GM18951 (cell line): Measurements from ENCODE around the gene MTR.

Experiments
- POLR2A ChIP-seq: IDR thresholded peaks from 4 replicates; pipeline ENCODE4 v1.6.1; 2011; ENCODE audit warnings: mild to moderate bottlenecking; ENCODE audit not compliant: insufficient read length, insufficient read depth; ENCODE audit errors: extremely low read depth
- in situ Hi-C: fragments of 300-500 bp; cut with MboI; formaldehyde crosslinking; loops from one replicate; pipeline ENCODE4 v1.12.0; 2022; ENCODE audit warnings: low sequenced_read_pairs, mixed read lengths, inconsistent platforms; ENCODE audit not compliant: unreplicated experiment

Gene MTR

GRCh38 chr1:236864996-236865817 lies 70.1 kb downstream of the MTR start:
- TF ChIP-seq POLR2A: no peak
- in situ Hi-C loops: no loop called here

GRCh38 chr1:236865818-236866155 lies 70.7 kb downstream of the MTR start:
- no peak for TF ChIP-seq POLR2A
- in situ Hi-C loops: no loop called here

DNA sequence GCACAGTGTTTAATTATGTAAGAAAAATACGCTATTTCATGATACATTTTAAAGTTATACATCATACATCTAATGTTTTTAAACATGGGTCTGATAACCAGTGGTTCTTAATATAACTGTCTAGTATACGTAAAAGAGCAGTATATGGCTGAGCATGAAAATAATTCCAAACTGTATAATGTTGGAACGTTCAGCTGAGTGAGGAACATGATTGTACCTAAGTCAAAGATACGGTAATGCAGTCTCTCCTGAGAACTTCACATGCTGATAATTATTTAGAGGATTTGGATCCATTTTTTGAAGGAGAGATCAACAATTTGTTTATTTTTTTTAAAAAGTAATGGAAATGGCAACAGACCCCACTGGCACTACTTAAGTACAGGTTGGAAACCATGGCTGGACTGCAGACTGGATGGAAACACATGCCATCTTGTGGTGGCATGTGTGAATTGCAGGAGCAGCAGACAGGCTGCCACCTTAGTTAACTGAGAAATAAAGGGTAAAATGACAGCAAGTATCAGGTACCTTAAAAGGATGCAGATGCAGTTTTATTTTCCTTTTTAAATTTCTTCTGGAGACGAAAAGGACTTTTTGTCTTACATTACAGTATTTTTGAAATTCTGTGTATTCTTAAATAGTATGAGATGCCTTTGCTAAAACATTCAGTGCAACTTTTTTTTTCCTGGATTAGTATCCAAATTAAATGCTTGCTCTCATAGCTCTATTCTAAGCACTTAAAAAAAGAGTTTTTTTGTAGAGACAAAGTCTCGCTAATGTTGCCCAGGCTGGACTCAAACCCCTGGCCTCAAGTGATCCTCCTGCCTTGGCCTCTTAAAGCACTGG lies 73.8 kb downstream of the MTR start:
- TF ChIP-seq POLR2A: no peak
- in situ Hi-C loops: no loop called here

GRCh38 chr1:236869911-236870310 lies 74.8 kb downstream of the MTR start:
- in situ Hi-C loops: no loop called here

DNA sequence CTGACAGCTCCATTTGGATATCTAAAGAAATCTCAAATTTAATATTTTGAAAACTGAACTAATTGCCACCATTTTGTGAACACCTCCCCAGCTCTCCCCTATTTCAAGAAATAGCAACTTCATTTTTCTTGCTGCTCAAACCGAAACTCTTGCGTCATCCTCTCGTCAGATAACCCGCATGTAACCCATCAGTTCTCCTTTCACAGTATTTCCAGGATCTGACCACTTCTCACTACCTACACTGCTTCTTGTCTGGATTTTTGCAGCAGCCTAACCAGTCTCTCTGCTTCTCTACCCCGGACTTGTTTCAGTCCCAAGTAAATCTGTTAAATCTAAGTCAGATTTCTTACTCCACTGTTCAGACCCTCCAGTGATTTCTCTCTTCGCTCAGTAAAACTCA lies 75.6 kb downstream of the MTR start:
- TF ChIP-seq POLR2A: no peak
- in situ Hi-C loops: no loop called here

More at GRCh38 chr1:236869911-236870310, 74.8 kb downstream of the MTR start:
- TF ChIP-seq POLR2A: no peak

- TF ChIP-seq POLR2A: no peak
- in situ Hi-C loops: no loop called here
Measured at GRCh38 chr1:236872075-236872666, 77.1 kb downstream of the MTR start.

DNA sequence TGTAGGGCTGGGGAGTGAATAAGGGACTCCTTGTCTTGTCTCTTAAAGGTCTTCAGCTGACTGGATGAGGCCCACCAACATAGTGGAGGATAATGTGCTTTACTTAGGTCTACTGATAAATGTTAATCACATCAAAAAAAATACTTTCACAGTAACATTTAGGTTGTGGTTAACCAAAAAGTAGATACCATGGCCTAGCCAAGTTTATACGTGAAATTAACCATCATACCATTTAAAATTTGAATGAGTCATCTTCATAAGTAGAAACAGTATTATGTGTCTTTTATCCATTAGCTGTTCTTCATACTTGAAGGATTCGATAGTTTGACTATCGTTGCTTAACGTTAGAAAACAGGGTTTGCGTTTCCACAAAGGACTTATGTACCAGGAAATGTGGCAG lies 80.9 kb downstream of the MTR start:
- in situ Hi-C loops: no loop called here
- TF ChIP-seq POLR2A: no peak

GRCh38 chr1:236877661-236878060 lies 82.6 kb downstream of the MTR start:
- in situ Hi-C loops: no loop called here
- no peak for TF ChIP-seq POLR2A

GRCh38 chr1:236880209-236880608 lies 85.1 kb downstream of the MTR start:
- TF ChIP-seq POLR2A: no peak
- in situ Hi-C loops: no loop called here

- in situ Hi-C loops: no loop called here
Measured at GRCh38 chr1:236882678-236883077, 87.6 kb downstream of the MTR start.

DNA sequence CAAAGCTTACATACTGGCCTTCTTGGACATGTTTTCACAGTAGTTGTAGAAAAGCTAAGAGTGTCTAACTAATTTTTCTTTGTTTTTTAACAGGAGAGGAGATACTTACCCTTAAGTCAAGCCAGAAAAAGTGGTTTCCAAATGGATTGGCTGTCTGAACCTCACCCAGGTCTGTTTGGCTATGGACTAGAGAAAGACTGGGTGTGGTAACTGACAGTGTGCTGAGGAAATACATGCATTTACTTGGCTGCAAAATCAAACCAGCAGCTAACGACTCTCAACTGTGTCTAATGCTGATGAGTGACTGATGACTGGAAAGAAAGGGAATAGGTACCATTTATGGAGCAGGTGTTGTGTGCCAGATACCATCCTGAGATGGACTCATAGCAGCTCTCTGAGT lies 91.1 kb downstream of the MTR start:
- no peak for TF ChIP-seq POLR2A
- in situ Hi-C loops: no loop called here

More at GRCh38 chr1:236882678-236883077, 87.6 kb downstream of the MTR start:
- TF ChIP-seq POLR2A: no peak

GRCh38 chr1:236887081-236887480 lies 92.0 kb downstream of the MTR start:
- no peak for TF ChIP-seq POLR2A
- in situ Hi-C loops: no loop called here

- no peak for TF ChIP-seq POLR2A
- in situ Hi-C loops: no loop called here
Measured at GRCh38 chr1:236888126-236888525, 93.0 kb downstream of the MTR start.
